CD4-positive, alpha-beta T cell treated with Interleukin-17A for 4 hours (primary cell): ENCODE results near the gene KLRF1.

Source experiments
- DNase-seq: peaks from one replicate; pipeline ENCODE4 v3.0.0-alpha.2; 2020; ENCODE audit warnings: mixed read lengths

Gene KLRF1

GRCh38 chr12:9809338-9809737 is 17.9 kb upstream of the KLRF1 start:
- no peak for DNase-seq

GRCh38 chr12:9809866-9810265 is 17.4 kb upstream of the KLRF1 start:
- DNase-seq = no peak

- DNase-seq = no peak
These were observed 16.6 kb upstream of the KLRF1 start for GRCh38 chr12:9810671-9811070.

- no peak for DNase-seq
These were observed 15.7 kb upstream of the KLRF1 start for GRCh38 chr12:9811621-9812020.

- peak; percentile 94 for DNase-seq
These were observed 13.2 kb upstream of the KLRF1 start for GRCh38 chr12:9813821-9814798.

DNA sequence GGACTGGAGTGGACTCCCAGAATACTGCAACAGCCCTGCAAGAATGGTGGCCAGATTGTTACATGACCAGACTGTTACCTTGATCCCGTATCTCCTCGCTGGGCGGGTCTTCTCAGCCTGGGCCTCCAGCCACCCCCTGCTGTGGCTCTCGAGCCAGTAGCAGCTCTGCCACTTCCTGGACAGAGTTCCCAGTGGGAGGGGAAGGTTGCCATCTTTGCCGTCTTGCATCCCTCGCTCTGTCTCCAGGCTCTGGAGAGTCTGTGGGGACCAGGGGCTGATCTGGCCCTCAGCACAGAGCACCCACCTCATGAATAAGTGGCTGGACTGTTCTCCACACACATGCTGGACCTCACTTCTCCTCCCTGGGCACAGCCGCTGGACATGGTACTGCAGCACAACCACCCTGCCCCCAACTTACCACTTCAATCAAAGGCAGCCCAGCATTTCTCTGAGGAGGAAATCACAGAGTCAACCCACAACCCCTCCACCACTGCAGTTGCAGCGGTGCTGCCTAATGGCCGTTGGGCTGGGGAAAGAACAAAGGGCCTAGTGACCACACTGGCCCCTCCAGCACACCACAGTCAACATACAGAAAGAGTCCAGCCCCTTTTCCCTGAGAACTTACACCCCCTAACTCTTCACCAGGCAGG is 6.9 kb upstream of the KLRF1 start:
- no peak for DNase-seq

DNA sequence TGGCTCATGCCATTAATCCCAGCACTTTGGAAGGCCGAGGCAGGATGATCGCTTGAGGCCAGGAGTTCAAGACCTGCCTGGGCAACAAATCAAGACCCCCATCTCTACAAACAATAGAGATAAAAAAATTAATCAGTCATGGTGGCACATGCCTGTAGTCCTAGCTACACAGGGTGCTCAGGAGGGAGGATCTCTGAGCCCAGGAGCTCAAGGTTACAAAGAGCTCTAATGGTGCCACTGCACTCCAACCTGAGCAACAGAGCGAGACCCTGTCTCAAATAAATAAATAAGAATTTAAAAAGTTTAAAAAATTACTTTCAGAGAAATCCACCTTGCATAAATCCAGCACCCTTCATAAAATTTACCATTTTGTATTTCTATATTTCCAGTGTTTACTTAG is 2.2 kb downstream of the KLRF1 start:
- DNase-seq = no peak

DNA sequence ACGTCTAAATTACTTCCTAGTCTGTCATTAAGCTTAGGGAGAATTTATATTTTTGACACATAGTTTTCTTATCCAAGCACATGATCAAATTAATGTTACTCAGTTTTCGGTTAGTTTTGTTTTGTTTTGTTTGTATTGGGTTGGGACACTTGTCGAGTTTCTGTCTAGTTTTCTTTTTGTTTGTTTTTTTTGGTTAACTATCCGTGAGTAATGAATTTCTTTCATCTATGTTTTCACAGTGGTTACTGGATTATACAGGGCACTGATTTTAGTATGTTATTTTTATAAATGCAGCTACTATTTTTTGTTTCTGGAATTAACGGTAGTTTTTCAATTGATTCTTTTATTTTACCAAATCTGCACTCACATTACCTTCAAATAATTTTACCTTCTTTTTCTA is 2.7 kb downstream of the KLRF1 start:
- DNase-seq = no peak

DNA sequence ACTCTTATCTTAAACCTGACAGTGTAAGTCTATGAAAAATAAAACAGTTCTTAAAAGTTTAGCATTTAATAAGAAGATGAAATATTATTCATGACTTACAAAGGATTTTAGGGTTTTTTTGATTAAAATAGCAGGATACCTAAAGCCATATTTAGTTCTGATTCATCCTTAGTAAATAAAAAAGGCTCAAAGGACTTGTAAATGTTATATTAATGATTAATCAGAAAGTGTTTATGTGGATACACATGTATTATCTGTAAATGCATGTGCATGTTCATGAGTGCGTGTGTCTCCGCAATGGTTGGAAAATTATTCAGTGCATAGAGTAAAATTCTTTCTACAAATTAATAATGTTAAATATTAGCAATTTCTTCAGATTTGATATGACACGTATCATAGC is 4.4 kb downstream of the KLRF1 start:
- DNase-seq = no peak

DNA sequence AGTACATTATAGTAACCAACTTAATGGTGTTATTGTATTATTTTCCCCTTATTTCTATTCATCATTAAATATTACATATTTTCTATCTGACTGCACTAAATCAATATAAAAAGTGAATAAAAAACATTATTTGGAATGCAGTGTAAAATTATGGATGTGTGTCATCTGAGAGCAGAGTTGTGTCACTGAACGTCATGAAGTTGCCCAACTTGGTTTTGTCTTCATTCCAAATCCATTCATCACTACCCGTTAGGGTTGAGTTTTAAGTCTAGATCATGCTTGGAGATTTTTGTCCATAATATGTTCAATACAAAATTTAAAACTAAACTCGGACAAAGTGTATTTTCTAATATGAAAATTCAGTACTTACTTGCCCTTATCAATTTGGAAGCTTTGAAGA is 16.1 kb downstream of the KLRF1 start:
- DNase-seq = no peak

GRCh38 chr12:9848899-9849298 is 21.6 kb downstream of the KLRF1 start:
- no peak for DNase-seq

DNA sequence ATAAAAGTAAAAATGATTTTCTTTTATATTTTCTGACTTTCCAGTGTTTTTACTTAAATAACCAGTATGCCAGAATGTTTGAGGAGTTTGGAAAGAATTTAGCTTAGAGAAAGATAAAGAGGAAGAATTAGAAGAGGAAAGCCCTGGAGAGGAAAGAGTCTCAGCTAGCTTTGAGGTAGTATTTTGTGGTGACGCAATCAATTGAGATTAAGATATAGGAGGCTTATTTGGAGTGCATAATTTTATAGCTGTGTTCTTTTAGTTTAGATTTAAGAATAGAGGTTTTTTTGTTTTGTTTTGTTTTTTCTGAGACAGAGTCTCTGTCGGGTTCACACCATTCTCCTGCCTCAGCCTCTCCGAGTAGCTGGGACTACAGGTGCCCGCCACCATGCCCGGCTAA is 23.8 kb downstream of the KLRF1 start:
- no peak for DNase-seq

DNA sequence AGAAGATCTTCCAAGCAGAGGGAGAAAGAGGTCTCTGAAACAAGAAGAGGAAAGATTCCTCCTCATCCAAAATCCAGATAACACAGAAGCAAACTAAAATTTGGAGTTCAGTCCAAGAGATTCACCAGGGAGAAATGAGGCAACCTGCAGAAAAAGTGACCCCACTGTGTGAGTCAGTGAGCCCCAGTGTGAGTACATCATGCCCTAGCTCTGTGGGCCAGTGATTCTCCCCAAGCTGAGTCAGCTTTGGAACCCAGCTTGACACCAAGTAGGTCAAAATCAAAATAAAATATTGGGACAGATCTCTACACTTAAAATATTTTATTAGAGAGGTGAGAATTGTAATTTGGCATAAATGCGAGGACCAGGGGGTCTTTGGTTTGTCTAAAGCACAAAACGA is 24.6 kb downstream of the KLRF1 start:
- DNase-seq = no peak

DNA sequence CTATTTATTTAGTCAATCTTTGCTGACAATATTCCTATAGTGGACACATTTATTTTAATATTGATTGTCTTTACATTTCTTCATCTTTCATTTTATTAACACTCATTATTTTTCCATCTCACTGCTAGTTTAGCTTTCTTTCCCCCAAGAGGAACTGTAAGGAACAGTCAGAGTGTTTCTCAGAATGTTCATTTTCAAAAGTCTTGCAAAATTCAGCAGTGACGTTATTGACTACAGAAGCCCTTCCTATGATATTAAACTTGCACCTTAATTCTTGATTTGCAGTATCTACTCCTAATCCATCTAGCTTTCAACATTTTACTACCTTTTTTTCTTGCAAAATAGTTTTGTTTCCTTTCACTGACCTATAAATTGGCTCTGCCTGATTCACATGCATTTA is 28.9 kb downstream of the KLRF1 start:
- no peak for DNase-seq

- no peak for DNase-seq
These were observed 29.6 kb downstream of the KLRF1 start for GRCh38 chr12:9856894-9857293.

DNA sequence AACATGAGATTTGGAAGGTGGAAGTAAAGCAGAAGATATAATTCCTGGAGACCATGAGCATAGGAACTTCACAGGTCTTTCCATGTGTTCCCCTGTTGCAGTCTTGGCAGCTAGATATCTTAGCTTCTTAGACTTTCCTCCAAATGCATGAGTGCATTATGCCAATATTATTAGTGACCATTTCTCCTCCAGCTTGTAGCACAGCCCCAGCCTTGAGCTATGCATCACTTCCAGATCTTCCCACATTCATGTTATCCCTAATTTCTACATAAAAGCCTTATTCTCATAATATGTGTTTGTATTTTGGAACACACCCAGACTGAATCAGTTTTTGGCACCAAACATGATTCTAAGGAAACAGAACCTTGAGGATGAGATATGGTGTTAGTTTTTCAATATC is 30.9 kb downstream of the KLRF1 start:
- DNase-seq = no peak

GRCh38 chr12:9864913-9865675 is 37.8 kb downstream of the KLRF1 start:
- no peak for DNase-seq

DNA sequence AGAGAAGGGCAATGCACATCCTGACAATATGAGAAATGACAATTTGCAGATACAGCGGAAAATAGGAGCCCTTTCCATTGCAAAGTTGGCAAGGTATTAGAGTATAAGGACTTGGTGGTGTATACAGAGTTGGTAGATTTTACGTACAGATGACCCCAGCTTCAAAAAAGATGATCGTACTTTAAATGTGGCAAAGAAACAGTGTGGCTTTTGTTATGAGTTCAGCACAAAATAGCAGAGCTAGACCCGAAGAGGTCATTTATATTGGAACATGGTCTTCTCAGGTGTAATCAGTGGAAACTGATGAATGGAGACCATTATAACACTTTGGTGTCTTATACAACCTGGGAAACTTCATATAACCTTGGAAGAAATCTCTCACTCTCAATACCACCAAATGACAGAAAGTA is 39.6 kb downstream of the KLRF1 start:
- DNase-seq = no peak

DNA sequence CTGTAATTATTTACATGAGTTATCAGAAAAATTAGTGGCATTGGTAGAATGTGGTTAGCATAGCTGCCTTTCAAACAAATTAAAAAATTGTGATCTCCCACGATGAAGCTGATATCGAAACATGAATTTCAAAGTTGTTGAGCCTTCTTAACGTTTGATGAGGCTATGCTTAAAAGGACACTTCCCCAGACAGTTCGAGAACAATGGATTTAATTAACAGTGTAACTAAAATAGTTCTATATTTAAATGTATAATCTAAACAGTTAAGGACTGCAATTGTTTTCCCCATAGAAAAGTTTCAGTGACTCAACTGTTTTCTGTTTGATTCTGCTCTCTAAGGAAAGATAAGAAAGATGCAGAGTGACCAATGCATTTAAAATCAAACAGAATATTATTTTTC is 40.2 kb downstream of the KLRF1 start:
- DNase-seq = no peak

- DNase-seq = no peak
These were observed 41.1 kb downstream of the KLRF1 start for GRCh38 chr12:9868311-9868801.

GRCh38 chr12:9868951-9869306 is 41.6 kb downstream of the KLRF1 start:
- no peak for DNase-seq

DNA sequence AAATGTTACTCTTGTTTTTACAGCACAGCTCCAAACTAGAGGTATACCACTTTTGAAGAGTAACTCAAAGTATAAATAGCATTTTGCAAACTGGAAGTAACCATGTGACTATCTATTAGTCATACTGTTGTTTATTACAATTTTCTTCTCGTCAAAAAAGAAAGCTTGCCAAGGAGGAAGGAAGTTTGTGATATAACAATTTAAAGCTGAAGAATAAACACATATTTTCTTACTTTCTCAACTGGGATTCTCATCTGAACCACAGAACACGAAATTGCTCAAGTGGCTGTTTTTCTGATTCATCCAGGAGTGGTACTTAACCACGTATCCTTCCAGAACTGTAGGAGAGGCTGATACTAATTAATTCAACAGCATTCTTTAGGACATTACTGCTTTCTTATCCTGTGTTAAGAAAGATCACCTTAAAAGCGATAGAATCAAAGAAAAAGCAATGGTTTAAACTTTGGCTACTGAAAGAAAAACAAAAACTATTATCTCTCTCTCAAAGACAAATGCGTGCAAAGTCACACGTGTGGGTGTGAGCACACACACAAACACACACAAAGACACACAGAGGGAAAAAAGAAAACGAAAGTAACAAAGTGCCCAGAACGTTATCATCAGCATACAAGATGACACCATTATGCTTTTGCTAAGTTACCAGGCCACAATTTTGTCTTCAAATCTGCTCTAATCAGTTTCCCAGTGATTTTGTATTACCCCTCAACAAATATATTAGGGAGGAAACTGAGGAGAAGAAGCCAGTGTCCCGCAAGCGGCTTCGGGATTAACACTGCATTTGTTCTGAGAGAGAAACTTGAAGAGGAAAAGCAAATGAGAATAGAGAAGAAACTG is 42.3 kb downstream of the KLRF1 start, which contains the start of gene CLEC2B:
Gene CLEC2B, minus strand, starts transcription at position 48 of the 855 bp plus-strand sequence.
- DNase-seq = peak; percentile 35
